Measurements from ENCODE around the gene YWHAE.

DNA sequence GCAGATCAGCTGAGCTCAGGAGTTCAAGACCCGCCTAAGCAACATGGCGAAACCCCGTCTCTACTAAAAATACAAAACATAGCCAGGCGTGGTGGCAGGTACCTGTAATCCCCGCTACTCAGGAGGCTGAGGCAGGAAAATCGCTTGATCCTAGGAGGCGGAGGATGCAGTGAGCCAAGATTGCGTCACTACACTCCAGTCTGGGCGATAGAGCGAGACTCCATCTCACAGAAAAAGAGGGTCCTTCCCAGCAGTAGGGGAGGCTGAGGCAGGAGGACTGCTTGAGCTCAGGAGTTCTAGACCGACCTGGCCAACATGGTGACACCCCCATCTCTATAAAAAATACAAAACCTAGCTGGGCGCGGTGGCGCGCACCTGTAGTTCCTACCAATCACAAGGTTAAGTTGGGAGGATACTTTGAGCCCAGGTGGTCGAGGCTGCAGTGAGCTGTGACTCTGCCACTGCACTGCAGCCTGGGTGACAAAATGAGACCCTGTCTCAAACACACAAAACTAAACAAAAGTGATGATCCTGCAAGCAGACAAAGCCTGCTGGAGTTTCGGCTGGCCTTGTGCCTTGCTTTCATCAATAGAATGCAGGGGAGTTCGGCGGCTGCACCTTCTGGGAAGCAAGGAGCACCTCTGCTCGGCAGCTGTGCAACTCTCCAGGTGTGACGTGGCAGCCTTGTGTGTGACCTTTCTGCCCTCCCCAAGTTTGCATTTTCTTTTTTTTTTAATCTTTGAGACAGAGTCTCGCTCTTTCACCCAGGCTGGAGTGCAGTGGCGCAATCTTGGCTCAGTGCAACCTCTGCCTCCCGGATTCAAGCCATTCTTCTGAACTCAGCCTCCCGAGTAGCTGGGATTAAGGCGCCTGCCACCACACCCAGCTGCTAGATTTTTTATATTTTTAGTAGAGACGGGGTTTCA is 12.4 kb upstream of the YWHAE start:
- TF ChIP-seq, protein P1, sequence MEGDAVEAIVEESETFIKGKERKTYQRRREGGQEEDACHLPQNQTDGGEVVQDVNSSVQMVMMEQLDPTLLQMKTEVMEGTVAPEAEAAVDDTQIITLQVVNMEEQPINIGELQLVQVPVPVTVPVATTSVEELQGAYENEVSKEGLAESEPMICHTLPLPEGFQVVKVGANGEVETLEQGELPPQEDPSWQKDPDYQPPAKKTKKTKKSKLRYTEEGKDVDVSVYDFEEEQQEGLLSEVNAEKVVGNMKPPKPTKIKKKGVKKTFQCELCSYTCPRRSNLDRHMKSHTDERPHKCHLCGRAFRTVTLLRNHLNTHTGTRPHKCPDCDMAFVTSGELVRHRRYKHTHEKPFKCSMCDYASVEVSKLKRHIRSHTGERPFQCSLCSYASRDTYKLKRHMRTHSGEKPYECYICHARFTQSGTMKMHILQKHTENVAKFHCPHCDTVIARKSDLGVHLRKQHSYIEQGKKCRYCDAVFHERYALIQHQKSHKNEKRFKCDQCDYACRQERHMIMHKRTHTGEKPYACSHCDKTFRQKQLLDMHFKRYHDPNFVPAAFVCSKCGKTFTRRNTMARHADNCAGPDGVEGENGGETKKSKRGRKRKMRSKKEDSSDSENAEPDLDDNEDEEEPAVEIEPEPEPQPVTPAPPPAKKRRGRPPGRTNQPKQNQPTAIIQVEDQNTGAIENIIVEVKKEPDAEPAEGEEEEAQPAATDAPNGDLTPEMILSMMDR (conservative IDR thresholded peaks at IDR 0.05; ENCODE audit: low read depth, low read length) = no peak
- TF ChIP-seq EZH2 (IDR thresholded peaks at IDR 0.05; ENCODE audit: borderline replicate concordance, low read depth, low read length, poor library complexity, severe bottlenecking) = no peak

Data from A673 (cell line).